Ascending aorta (tissue), 2 donors: ENCODE measurements around the gene CELF4. TPM values are rescaled to one million over a fixed set of nuclear protein-coding genes. Genes with fewer than 3 reads are reported as not detected.

ENCODE experiments used
- DNase-seq, 2 donors: peaks; one replicate each; pipeline ENCODE4 v3.0.0-alpha.2; 2019; ENCODE audit warnings: low spot score in 2 of 2
- H3K27ac ChIP-seq, 2 donors: fragments of 200-600 bp; sonication (generic); one replicate each; pipeline ENCODE4 v1.5.1; 2016 to 2017; ENCODE audit warnings: mild to moderate bottlenecking in 1 of 2
- H3K27me3 ChIP-seq: fragments of 200-600 bp; sonication (generic); one replicate; pipeline ENCODE4 v1.5.1; 2017
- H3K36me3 ChIP-seq, 2 donors: fragments of 200-600 bp; sonication (generic); one replicate each; pipeline ENCODE4 v1.5.1; 2016
- H3K4me1 ChIP-seq, 2 donors: fragments of 200-600 bp; sonication (generic); one replicate each; pipeline ENCODE4 v1.5.1; 2016 to 2017; ENCODE audit warnings: mild to moderate bottlenecking in 1 of 2
- H3K4me3 ChIP-seq, 2 donors: fragments of 200-600 bp; sonication (generic); one replicate each; pipeline ENCODE4 v1.5.1; 2016 to 2017; ENCODE audit warnings: mild to moderate bottlenecking in 1 of 2
- H3K9me3 ChIP-seq, 2 donors: fragments of 200-600 bp; sonication (generic); one replicate each; pipeline ENCODE4 v1.5.1; 2016
- CTCF ChIP-seq, 3 experiments: fragments of 200-600 bp in 2 of 3; fragments of 450-650 bp in 1 of 3; sonication (generic) in 2 of 3; IDR thresholded peaks; one replicate each; pipeline ENCODE4 v1.5.1; 2016 to 2019; ENCODE audit warnings: antibody characterized with exemption in 3 of 3, mild to moderate bottlenecking in 1 of 3, moderate library complexity in 1 of 3
- intact Hi-C: fragments of 100-400 bp; cut with DNase I; formaldehyde crosslinking; loops from one replicate; pipeline ENCODE4 v1.15.1; 2023
- total RNA-seq: library from RNA; depleted of rRNA; stranded (reverse); fragments of >200 nt; gene quantifications from one replicate; pipeline ENCODE4 v1.1.0, GENCODE V29; 2016

CELF4 gene
- total RNA-seq, 1 donor from 2014 or later: not detected

- intact Hi-C loops: no loop called here
- Histone ChIP-seq H3K27me3 (no peaks in the 10 kb centered on the region), H3K4me1 (no peaks in the 10 kb centered on the region), H3K9me3 (no peaks in the 10 kb centered on the region), H3K27ac (no peak overlapping the region), H3K36me3 (no peaks in the 10 kb centered on the region), H3K4me3 (no peak overlapping the region)
- no peak for DNase-seq
- TF ChIP-seq CTCF (IDR thresholded peaks at IDR 0.05): no peak
Observed at GRCh38 chr18:37409878-37410277, 155.7 kb downstream of the CELF4 start.

- H3K9me3 ChIP-seq: no peaks in the 10 kb centered on the region
- no peaks in the 10 kb centered on the region for H3K4me1 ChIP-seq
- intact Hi-C loops: no loop called here
- no peaks in the 10 kb centered on the region for H3K27me3 ChIP-seq
- TF ChIP-seq CTCF (IDR thresholded peaks at IDR 0.05): no peak
- no peak overlapping the region for H3K27ac ChIP-seq
- no peak for DNase-seq
- H3K36me3 ChIP-seq: no peaks in the 10 kb centered on the region
- H3K4me3 ChIP-seq: no peak overlapping the region
Observed at GRCh38 chr18:37408676-37409265, 156.8 kb downstream of the CELF4 start.

- intact Hi-C loops: no loop called here
- TF ChIP-seq CTCF (IDR thresholded peaks at IDR 0.05): no peak
- DNase-seq: no peak
- no peaks in the 10 kb centered on the region for H3K9me3 ChIP-seq
- H3K4me3 ChIP-seq: no peak overlapping the region
- no peaks in the 10 kb centered on the region for H3K4me1 ChIP-seq
- H3K27ac ChIP-seq: no peak overlapping the region
- no peaks in the 10 kb centered on the region for H3K36me3 ChIP-seq
- H3K27me3 ChIP-seq: no peaks in the 10 kb centered on the region
Observed at GRCh38 chr18:37407571-37407970, 158.0 kb downstream of the CELF4 start.

- no peaks in the 10 kb centered on the region for H3K27me3 ChIP-seq
- intact Hi-C loops: no loop called here
- DNase-seq: no peak
- no peaks in the 10 kb centered on the region for H3K36me3 ChIP-seq
- H3K4me1 ChIP-seq: no peaks in the 10 kb centered on the region
- no peaks in the 10 kb centered on the region for H3K9me3 ChIP-seq
- no peak overlapping the region for H3K27ac ChIP-seq
- no peak overlapping the region for H3K4me3 ChIP-seq
- no peak for TF ChIP-seq CTCF (IDR thresholded peaks at IDR 0.05)
Observed at GRCh38 chr18:37405772-37406171, 159.8 kb downstream of the CELF4 start.

- no peaks in the 10 kb centered on the region for H3K9me3 ChIP-seq
- H3K36me3 ChIP-seq: no peaks in the 10 kb centered on the region
- H3K27me3 ChIP-seq: no peaks in the 10 kb centered on the region
- no peak overlapping the region for H3K27ac ChIP-seq
- no peak overlapping the region for H3K4me3 ChIP-seq
- no peak for TF ChIP-seq CTCF (IDR thresholded peaks at IDR 0.05)
- no peaks in the 10 kb centered on the region for H3K4me1 ChIP-seq
- DNase-seq: no peak
- intact Hi-C loops: no loop called here
Observed at GRCh38 chr18:37405229-37405628, 160.4 kb downstream of the CELF4 start.

GRCh38 chr18:37403788-37404187 lies 161.8 kb downstream of the CELF4 start:
- no peak for DNase-seq

More at GRCh38 chr18:37403788-37404187, 161.8 kb downstream of the CELF4 start:
- Histone ChIP-seq H3K9me3 (no peaks in the 10 kb centered on the region), H3K4me3 (no peak overlapping the region), H3K27ac (no peak overlapping the region), H3K27me3 (no peaks in the 10 kb centered on the region), H3K4me1 (no peaks in the 10 kb centered on the region), H3K36me3 (no peaks in the 10 kb centered on the region)
- intact Hi-C loops: no loop called here
- TF ChIP-seq CTCF (IDR thresholded peaks at IDR 0.05): no peak
